PC-3 (cell line): ENCODE data around the gene TM2D1. TPM values are rescaled to one million over a fixed set of nuclear protein-coding genes. Genes with fewer than 3 reads are reported as not detected.

Experiments used
- ATAC-seq: fragments of 200-7000 bp; cut with Tn5 transposase; 2 replicates; pipeline ENCODE4 v1.9.1; 2020; ENCODE audit warnings: mild to moderate bottlenecking, moderate library complexity
- Bru-seq: library from RNA; stranded (reverse); fragments of 400-500 nt; gene quantifications from one replicate; lab custom pipeline; 2021; lab: Mats Ljungman, UMichigan
- BruChase-seq, 2 experiments: library from RNA; stranded (reverse); fragments of 400-500 nt; gene quantifications; one replicate each; lab custom pipeline; 2021; lab: Mats Ljungman, UMichigan
- BruUV-seq: library from RNA; stranded (reverse); fragments of 400-500 nt; replicated peaks from 2 replicates; lab custom pipeline; 2021; lab: Mats Ljungman, UMichigan
- CTCF ChIA-PET: fragments of 300-600 bp; sonication (Branson Sonifier 250); formaldehyde crosslinking; loops from one replicate; lab custom pipeline; 2022; ENCODE audit warnings: antibody characterized with exemption; lab: Charles Lee
- POLR2A ChIA-PET: fragments of 300-600 bp; sonication (Branson Sonifier 250); formaldehyde crosslinking; loops from one replicate; lab custom pipeline; 2022; ENCODE audit warnings: antibody characterized with exemption; ENCODE audit not compliant: unreplicated experiment; lab: Charles Lee
- DNase-seq: peaks from one replicate; pipeline ENCODE4 v3.0.0-alpha.2; 2015
- H2AFZ ChIP-seq: fragments of 300-600 bp; sonication (generic); 2 replicates; pipeline ENCODE4 v1.6.0; 2016; ENCODE audit warnings: antibody characterized with exemption, low read length
- H3F3A ChIP-seq: fragments of 300-600 bp; sonication (generic); one replicate; pipeline ENCODE4 v1.6.0; 2017; ENCODE audit warnings: antibody characterized with exemption, low read length, control low read depth, mild to moderate bottlenecking; ENCODE audit not compliant: unreplicated experiment
- H3K27ac ChIP-seq: fragments of 300-600 bp; sonication (generic); 2 replicates; pipeline ENCODE4 v1.5.1; 2016; ENCODE audit warnings: mild to moderate bottlenecking, low read length
- H3K27me3 ChIP-seq: fragments of 300-600 bp; sonication (generic); 2 replicates; pipeline ENCODE4 v1.6.1; 2016; ENCODE audit warnings: low read length, mixed read lengths
- H3K36me3 ChIP-seq: fragments of 300-600 bp; sonication (generic); 2 replicates; pipeline ENCODE4 v1.6.1; 2016; ENCODE audit warnings: low read depth, mixed run types, low read length, mixed read lengths
- H3K4me1 ChIP-seq: fragments of 300-600 bp; sonication (generic); 2 replicates; pipeline ENCODE4 v1.5.1; 2016; ENCODE audit warnings: low read length; ENCODE audit not compliant: insufficient read depth
- H3K4me2 ChIP-seq: fragments of 300-600 bp; sonication (generic); 2 replicates; pipeline ENCODE4 v1.6.0; 2016; ENCODE audit warnings: low read length
- H3K4me3 ChIP-seq: fragments of 300-600 bp; sonication (generic); 2 replicates; pipeline ENCODE4 v1.5.1; 2016; ENCODE audit warnings: mild to moderate bottlenecking, low read length, mixed read lengths
- H3K79me2 ChIP-seq: fragments of 300-600 bp; sonication (generic); 2 replicates; pipeline ENCODE4 v1.6.1; 2017; ENCODE audit warnings: low read length, mixed read lengths
- H3K9ac ChIP-seq: fragments of 300-600 bp; sonication (generic); 2 replicates; pipeline ENCODE4 v1.6.0; 2016; ENCODE audit warnings: mild to moderate bottlenecking, low read length
- H3K9me2 ChIP-seq: fragments of 300-600 bp; sonication (generic); replicated peaks from 2 replicates; pipeline ENCODE4 v1.6.1; 2016; ENCODE audit warnings: mixed run types, low read length, mixed read lengths
- H3K9me3 ChIP-seq: fragments of 300-600 bp; sonication (generic); 2 replicates; pipeline ENCODE4 v1.6.1; 2016; ENCODE audit warnings: low read length, mixed read lengths
- H4K20me1 ChIP-seq: fragments of 300-600 bp; sonication (generic); 2 replicates; pipeline ENCODE4 v1.6.1; 2016; ENCODE audit warnings: low read length, mixed read lengths
- CTCF ChIP-seq: fragments of 300-600 bp; sonication (generic); conservative IDR thresholded peaks from 2 replicates; pipeline ENCODE4 v1.5.1; 2017; ENCODE audit warnings: antibody characterized with exemption, low read depth, mild to moderate bottlenecking, low read length
- EZH2 ChIP-seq: fragments of 300-600 bp; sonication (generic); IDR thresholded peaks from one replicate; pipeline ENCODE4 v1.6.1; 2017; ENCODE audit warnings: antibody characterized with exemption, mild to moderate bottlenecking, low read length; ENCODE audit not compliant: unreplicated experiment
- EZH2phosphoT487 ChIP-seq: fragments of 300-600 bp; sonication (generic); IDR thresholded peaks from 2 replicates; pipeline ENCODE4 v1.6.1; 2018; ENCODE audit warnings: mild to moderate bottlenecking, antibody characterized with exemption, low read length, borderline replicate concordance
- intact Hi-C: fragments of 100-400 bp; cut with micrococcal nuclease; formaldehyde crosslinking; loops from 2 replicates; pipeline ENCODE4 v1.9.0; 2023
- long read RNA-seq: library from polyadenylated mRNA; unstranded; transcript quantifications from one replicate; pipeline ENCODE4 v2.0.0, GENCODE V29; 2021; ENCODE audit not compliant: unreplicated experiment
- total RNA-seq: library from RNA; depleted of rRNA; stranded (reverse); fragments of >200 nt; gene quantifications from 2 replicates; pipeline ENCODE4 v1.2.3, GENCODE V29; 2014; rRNA removed

The TM2D1 gene
- total RNA-seq (24.6 and 48.0 TPM in 2 replicates), Bru-seq, nascent RNA (percentile 80 among the genes with signal in this experiment), BruChase-seq, experiment 1, labeled RNA remaining after a 6-hour chase (percentile 80 among the genes with signal in this experiment), BruChase-seq, experiment 2, labeled RNA remaining after a 2-hour chase (percentile 87 among the genes with signal in this experiment)
- long read RNA-seq, transcript TM2D1-201 (7 exons, 1,250 nt), result major isoform, 60 of 105 reads
- long read RNA-seq, partial matches to known transcripts, result 22 of 105 reads
- long read RNA-seq, other reads (novel, unspliced or antisense), result 19 of 105 reads

- TF ChIP-seq CTCF, result no peak
- no peak for TF ChIP-seq EZH2phosphoT487
- TF ChIP-seq EZH2, result no peak
- Histone ChIP-seq H3K27ac (peak within 1 kb of the TSS; percentile 59), H3K79me2 (peaks cover 38% of the 10 kb centered on the region), H3K4me2 (peak within 1 kb of the TSS; percentile 89), H3F3A (no peaks in the 10 kb centered on the region), H3K9me3 (no peaks in the 10 kb centered on the region), H3K27me3 (no peaks in the 10 kb centered on the region), H3K4me3 (peak within 1 kb of the TSS; percentile 93), H3K9ac (peak within 1 kb of the TSS; percentile 92), H3K9me2 (no peaks in the 10 kb centered on the region), H4K20me1 (no peaks in the 10 kb centered on the region), H3K4me1 (peaks cover 18% of the 10 kb centered on the region), H2AFZ (peak within 1 kb of the TSS; percentile 85), H3K36me3 (no peaks in the 10 kb centered on the region; the same call in 1 of the 2 replicates)
- intact Hi-C loops, result loop anchor here (1.0 to 5.0 kb wide), 4 partner anchors 18 to 127 kb away; partner anchors contain the start of gene PATJ
- TSS peak; percentile 90 for BruUV-seq
- DNase-seq, result peak; percentile 92
- ChIA-PET POLR2A (no interaction called here), CTCF (no interaction called here)
- ATAC-seq, result peak; percentile 98
Observed at GRCh38 chr1:61724813-61725694, at the start of gene TM2D1. Gene TM2D1 (minus strand): TSS chr1:61725141. CDS start chr1:61725120, 21 bp downstream.

DNA sequence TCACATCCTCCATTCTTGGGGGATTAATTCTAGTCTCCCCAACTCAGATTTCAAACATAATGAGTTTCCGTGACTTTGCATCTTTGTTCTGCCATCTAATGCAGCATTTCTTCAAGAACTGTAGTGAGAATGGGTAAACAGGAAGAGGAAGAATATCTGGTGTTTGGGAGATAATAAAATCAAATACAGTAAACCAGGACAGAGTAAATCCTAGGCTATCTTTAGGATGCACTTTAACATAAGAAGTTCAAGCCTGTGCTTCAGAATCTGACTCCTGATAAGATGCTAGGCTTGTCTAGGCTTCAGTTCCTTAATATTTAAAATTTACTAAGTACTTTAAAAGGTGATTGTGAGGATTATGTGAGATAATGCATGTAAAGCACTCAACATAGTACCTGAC lies 45.2 kb upstream of the TM2D1 start:
- no peaks in the 10 kb centered on the region for H3K9me2 ChIP-seq
- no peaks in the 10 kb centered on the region for H3K9me3 ChIP-seq
- no peak overlapping the region for H3K27ac ChIP-seq
- ChIA-PET CTCF (no interaction called here), POLR2A (no interaction called here)
- H3K36me3 ChIP-seq, result peaks cover 16% of the 10 kb centered on the region; the same call in 1 of the 2 replicates
- no TSS peak for BruUV-seq
- no peaks in the 10 kb centered on the region for H3K27me3 ChIP-seq
- intact Hi-C loops, result no loop called here
- H3K4me1 ChIP-seq, result no peaks in the 10 kb centered on the region
- no peak for TF ChIP-seq CTCF
- TF ChIP-seq EZH2, result no peak
- no peak for TF ChIP-seq EZH2phosphoT487
- H3K79me2 ChIP-seq, result no peaks in the 10 kb centered on the region
- ATAC-seq, result no peak
- no peak for DNase-seq
- H3K4me2 ChIP-seq, result no peak overlapping the region
- no peak overlapping the region for H3K9ac ChIP-seq
- no peak overlapping the region for H2AFZ ChIP-seq
- no peaks in the 10 kb centered on the region for H3F3A ChIP-seq
- H4K20me1 ChIP-seq, result no peaks in the 10 kb centered on the region
- H3K4me3 ChIP-seq, result no peak overlapping the region
